ENCODE data around the gene NDFIP2.

The NDFIP2 gene
- 8.8 to 9.4 (median 9.1) reads per million in 4 donors for total RNA-seq

GRCh38 chr13:79480954-79481684 lies at the start of gene NDFIP2:
Gene NDFIP2, plus strand, starts transcription at chr13:79481155. Its CDS starts 49 bp downstream, at chr13:79481204.
- peak; percentile 70 to 92 (median 77) for DNase-seq

- DNase-seq: no peak
Measured at GRCh38 chr13:79432086-79432485, 48.9 kb upstream of the NDFIP2 start.

- no peak for DNase-seq
Measured at GRCh38 chr13:79432992-79433391, 48.0 kb upstream of the NDFIP2 start.

GRCh38 chr13:79434556-79434955 lies 46.4 kb upstream of the NDFIP2 start:
- DNase-seq: no peak

GRCh38 chr13:79435561-79435990 lies 45.4 kb upstream of the NDFIP2 start:
- DNase-seq: no peak

GRCh38 chr13:79439275-79439674 lies 41.7 kb upstream of the NDFIP2 start:
- no peak for DNase-seq

- DNase-seq: no peak
Measured at GRCh38 chr13:79440958-79441528, 39.9 kb upstream of the NDFIP2 start.

- DNase-seq: no peak
Measured at GRCh38 chr13:79442221-79442620, 38.7 kb upstream of the NDFIP2 start.

GRCh38 chr13:79442706-79443105 lies 38.2 kb upstream of the NDFIP2 start:
- DNase-seq: no peak

- DNase-seq: no peak
Measured at GRCh38 chr13:79445968-79446645, 34.8 kb upstream of the NDFIP2 start.

- DNase-seq: no peak
Measured at GRCh38 chr13:79447141-79447540, 33.8 kb upstream of the NDFIP2 start.

GRCh38 chr13:79447741-79448140 lies 33.2 kb upstream of the NDFIP2 start:
- no peak for DNase-seq

- DNase-seq: peak in 1 of 5 donors; percentile 38
Measured at GRCh38 chr13:79448413-79448812, 32.5 kb upstream of the NDFIP2 start.

- DNase-seq: no peak
Measured at GRCh38 chr13:79450110-79450509, 30.8 kb upstream of the NDFIP2 start.

GRCh38 chr13:79451500-79451962 lies 29.4 kb upstream of the NDFIP2 start:
- peak; percentile 45 to 90 (median 67) for DNase-seq

- no peak for DNase-seq
Measured at GRCh38 chr13:79452239-79452913, 28.6 kb upstream of the NDFIP2 start.

- DNase-seq: no peak
Measured at GRCh38 chr13:79455331-79455730, 25.6 kb upstream of the NDFIP2 start.

GRCh38 chr13:79456051-79456450 lies 24.9 kb upstream of the NDFIP2 start:
- no peak for DNase-seq

GRCh38 chr13:79456656-79457365 lies 24.1 kb upstream of the NDFIP2 start:
- DNase-seq: no peak

- no peak for DNase-seq
Measured at GRCh38 chr13:79457390-79457789, 23.6 kb upstream of the NDFIP2 start.

GRCh38 chr13:79457948-79458347 lies 23.0 kb upstream of the NDFIP2 start:
- peak in 1 of 5 donors; percentile 27 for DNase-seq

- no peak for DNase-seq
Measured at GRCh38 chr13:79458436-79458835, 22.5 kb upstream of the NDFIP2 start.

All from T-helper 1 cell (primary cell).